ENCODE results near the gene EMX2. TPM values are rescaled to one million over a fixed set of nuclear protein-coding genes. Genes with fewer than 3 reads are reported as not detected.

The EMX2 gene
- total and polyA plus RNA-seq, 12 donors, result 0.11 to 0.72 (median 0.51) TPM; not detected in 7

GRCh38 chr10:117535298-117536071, 7.1 kb upstream of the EMX2 start:
- DNase-seq, result no peak
- no peaks in the 10 kb centered on the region for H3K36me3 ChIP-seq (replicated peaks in 1 of 2)
- intact Hi-C loops (cut with DNase I), result loop anchor here (5.0 to 10.0 kb wide), 2 partner anchors 707 to 709 kb away; no protein-coding TSS in a partner anchor
- H3K9me3 ChIP-seq (replicated peaks in 1 of 3), result no peaks in the 10 kb centered on the region
- H3K27me3 ChIP-seq, result peaks cover 98% of the 10 kb centered on the region
- H3K27ac ChIP-seq, result no peak overlapping the region
- WGBS, 4 donors, result 5 to 7% (median 6%) methylated on average over 11 to 54 of the region's 54 CpGs
- peaks cover 0 to 16% of the 10 kb centered on the region in 2 donors for H3K4me1 ChIP-seq (replicated peaks in 1 of 2)
- TF ChIP-seq CTCF (IDR thresholded peaks at IDR 0.05), result no peak
- no peak for TF ChIP-seq POLR2A (IDR thresholded peaks at IDR 0.05)
- H3K4me3 ChIP-seq, result peak overlapping the region in 2 of 4 donors; percentile 9 to 45

GRCh38 chr10:117536072-117536865, 6.3 kb upstream of the EMX2 start:
- Histone ChIP-seq H3K9me3 (replicated peaks in 1 of 3) (no peaks in the 10 kb centered on the region), H3K4me1 (replicated peaks in 1 of 2) (peaks cover 0 to 16% of the 10 kb centered on the region in 2 donors), H3K36me3 (replicated peaks in 1 of 2) (no peaks in the 10 kb centered on the region), H3K27ac (no peak overlapping the region), H3K4me3 (no peak overlapping the region), H3K27me3 (peaks cover 98% of the 10 kb centered on the region)
- intact Hi-C loops (cut with DNase I), result loop anchor here (5.0 to 10.0 kb wide), 2 partner anchors 706 to 709 kb away; no protein-coding TSS in a partner anchor
- DNase-seq, result peak in 1 of 7 donors; percentile 43
- 11 to 18% (median 14%) methylated on average over 25 to 35 of the region's 35 CpGs for WGBS, 4 donors
- TF ChIP-seq POLR2A (IDR thresholded peaks at IDR 0.05) (no peak), CTCF (IDR thresholded peaks at IDR 0.05) (no peak)

- H3K9me3 ChIP-seq (replicated peaks in 1 of 3), result no peaks in the 10 kb centered on the region
Measured at GRCh38 chr10:117536866-117537435, 5.6 kb upstream of the EMX2 start.

More at GRCh38 chr10:117536866-117537435, 5.6 kb upstream of the EMX2 start:
- Histone ChIP-seq H3K27ac (no peak overlapping the region), H3K4me3 (no peak overlapping the region), H3K36me3 (replicated peaks in 1 of 2) (no peaks in the 10 kb centered on the region), H3K27me3 (peaks cover 98% of the 10 kb centered on the region), H3K4me1 (replicated peaks in 1 of 2) (peaks cover under 1 to 19% of the 10 kb centered on the region in 2 donors)
- DNase-seq, result no peak
- 0 to 15% (median 11%) methylated on average over 3 to 40 of the region's 40 CpGs for WGBS, 4 donors
- intact Hi-C loops (cut with DNase I), result loop anchor here (5.0 to 10.0 kb wide), 2 partner anchors 705 to 708 kb away; no protein-coding TSS in a partner anchor
- no peak for TF ChIP-seq CTCF (IDR thresholded peaks at IDR 0.05)
- no peak for TF ChIP-seq POLR2A (IDR thresholded peaks at IDR 0.05)

Measured in adrenal gland (tissue), 12 donors.